Tongue (tissue), 2 donors: ENCODE measurements around the gene CREB5. TPM values are rescaled to one million over a fixed set of nuclear protein-coding genes. Genes with fewer than 3 reads are reported as not detected.
"Not testable (repeated sequence)": the region's sequence is repeated elsewhere in the genome, so short reads cannot be mapped to it uniquely, and the experiment has no call there.

ENCODE experiments used
- DNase-seq: peaks from one replicate; pipeline ENCODE4 v3.0.0-alpha.2; 2015
- total RNA-seq: library from RNA; depleted of rRNA; stranded (reverse); fragments of >200 nt; gene quantifications from one replicate; pipeline ENCODE4 v1.2.3, GENCODE V29; 2014

The CREB5 gene
- total RNA-seq, 1 donor from 2014 or later: 30.5 TPM

DNA sequence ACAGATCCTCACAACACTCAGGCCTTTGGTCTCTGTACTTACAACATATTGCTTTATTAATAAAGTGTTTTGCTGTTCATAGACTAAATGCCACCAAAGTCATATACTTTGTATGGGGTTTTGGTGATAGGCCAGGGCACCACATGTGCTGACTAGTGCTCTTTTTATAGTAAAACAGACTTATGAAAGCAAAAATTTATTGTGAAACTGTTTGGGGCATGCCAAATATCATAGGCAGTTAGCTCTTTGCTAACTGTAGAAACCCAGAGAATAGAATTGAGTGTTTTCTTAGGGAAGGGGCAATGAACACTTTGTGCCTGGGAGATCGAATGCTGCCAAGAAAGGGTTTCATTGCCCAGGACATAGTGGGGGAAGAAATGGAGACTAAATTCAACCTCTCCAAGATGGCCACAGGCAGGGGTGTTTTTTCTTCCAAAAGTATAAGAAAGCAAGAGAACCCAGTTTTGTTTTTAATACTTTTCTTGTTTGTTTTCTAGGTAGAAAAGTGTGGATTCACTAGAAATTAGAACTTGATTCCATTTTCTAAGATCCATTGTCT is 403.1 kb downstream of the CREB5 start:
- no peak for DNase-seq

DNA sequence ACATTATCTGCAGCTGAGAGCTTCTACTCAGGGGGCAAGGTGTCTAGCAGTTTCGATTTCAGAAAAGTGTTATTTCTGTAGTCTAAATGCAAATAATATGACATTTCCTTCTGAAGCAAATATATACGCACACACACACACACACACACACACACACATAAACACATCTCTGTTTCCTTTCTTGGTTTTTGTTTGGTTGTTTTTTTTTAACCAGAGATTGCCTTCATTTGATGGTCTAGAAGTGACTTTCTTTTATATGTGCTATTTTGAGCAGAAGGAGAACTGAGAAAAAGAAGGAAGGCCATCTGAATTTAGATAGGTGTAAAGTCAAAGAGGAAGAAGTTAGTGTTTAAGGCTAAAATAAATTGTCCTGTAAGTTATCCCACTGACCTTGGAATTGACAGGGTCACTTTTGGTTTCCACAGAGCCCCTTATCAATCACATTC is 403.6 kb downstream of the CREB5 start:
- no peak for DNase-seq

DNA sequence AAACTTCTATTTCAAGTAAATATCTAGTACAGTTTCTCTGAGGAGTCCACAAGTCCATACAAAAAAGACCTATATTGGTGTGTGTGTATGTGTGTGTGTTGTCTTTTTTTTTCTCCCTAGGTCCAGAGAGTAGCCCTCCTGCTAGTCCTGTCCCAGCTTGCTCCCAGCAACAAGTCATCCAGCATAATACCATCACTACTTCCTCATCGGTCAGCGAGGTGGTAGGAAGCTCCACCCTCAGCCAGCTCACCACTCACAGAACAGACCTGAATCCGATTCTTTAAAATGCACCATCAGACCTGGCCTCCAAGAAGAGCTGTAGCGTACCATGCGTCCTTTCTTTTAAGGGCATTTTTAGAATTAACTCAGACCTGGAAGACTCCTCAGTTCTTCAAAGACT is 406.7 kb downstream of the CREB5 start:
- no peak for DNase-seq

DNA sequence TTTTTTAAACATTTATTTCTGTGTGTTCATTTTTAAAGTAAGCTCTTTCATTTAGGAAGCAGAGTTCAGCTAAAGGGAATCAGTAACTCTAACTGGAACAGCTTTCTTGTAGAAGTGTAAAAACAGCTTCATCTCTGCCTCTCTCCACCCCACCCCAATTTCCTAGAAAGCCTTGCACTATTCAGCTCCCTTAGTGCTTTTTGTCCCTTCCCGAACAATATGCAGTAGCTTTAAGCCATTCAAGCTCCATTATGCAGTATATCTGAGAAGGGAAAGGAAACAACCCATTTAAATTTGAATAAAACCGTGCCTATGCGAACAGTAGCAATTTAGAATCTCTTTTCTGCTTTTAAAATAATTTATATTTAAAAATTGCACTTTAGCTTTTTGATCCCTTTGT is 411.3 kb downstream of the CREB5 start:
- no peak for DNase-seq

DNA sequence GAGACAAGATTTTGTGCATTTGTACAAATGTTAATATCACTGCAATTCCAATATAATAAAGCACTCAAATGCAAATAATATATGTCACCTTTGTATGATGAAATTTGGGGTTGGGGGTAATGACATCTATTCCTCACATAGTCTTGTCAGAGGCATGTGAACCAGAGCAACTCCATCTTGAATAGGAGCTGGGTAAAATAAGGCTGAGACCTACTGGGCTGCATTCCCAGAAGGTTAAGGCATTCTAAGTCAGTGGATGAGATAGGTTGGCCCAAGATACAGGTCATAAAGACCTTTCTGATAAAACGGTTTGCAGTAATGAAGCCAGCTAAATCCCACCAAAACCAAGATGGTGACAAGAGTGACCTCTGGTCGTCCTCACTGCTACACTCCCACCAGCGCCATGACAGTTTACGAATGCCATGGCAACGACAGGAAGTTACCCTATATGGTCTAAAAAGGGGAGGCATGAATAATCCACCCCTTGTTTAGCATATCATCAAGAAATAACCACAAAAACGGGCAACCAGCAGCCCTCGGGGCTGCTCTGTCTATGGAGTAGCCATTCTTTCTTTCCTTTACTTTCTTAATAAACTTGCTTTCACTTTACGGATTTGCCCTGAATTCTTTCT is 413.6 kb downstream of the CREB5 start:
- DNase-seq: not testable (repeated sequence)

DNA sequence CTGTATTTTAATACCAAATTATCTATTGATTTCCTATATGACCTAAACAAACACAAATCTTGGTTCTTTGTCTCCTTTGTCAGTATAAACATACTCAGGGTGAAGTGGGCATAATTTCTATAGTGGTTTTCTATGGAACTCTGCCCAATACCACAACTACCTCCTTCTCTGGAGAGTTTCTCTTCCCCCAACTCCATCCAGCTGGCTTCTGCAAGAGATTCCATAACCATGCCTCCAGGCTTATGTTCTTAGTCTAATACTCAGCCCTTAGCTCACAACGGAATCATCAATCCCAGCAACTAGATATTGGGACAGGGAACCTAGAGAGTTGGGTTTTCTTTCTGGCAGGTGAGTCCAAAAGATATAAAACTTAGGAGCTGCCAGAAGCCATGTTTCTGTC is 418.5 kb downstream of the CREB5 start:
- DNase-seq: no peak

DNA sequence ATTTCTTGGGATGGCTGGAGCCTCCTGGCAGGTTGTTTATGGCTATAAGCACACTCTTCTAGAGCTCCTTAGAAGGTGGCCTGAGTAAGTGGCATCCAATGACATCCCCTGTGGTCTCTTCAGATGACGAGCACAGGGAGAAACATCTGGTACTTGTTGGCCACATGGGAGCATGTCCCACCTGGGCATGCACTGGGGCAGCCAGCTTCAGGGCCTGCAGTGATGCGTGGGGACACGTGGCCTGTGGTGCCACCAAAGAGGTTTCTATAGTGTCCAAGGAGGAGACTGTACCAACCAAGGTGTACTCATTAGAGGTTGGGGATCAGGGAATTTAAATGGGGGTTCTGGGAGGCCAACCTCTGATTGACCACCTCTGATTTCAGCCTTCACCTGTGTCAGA is 420.4 kb downstream of the CREB5 start:
- no peak for DNase-seq

DNA sequence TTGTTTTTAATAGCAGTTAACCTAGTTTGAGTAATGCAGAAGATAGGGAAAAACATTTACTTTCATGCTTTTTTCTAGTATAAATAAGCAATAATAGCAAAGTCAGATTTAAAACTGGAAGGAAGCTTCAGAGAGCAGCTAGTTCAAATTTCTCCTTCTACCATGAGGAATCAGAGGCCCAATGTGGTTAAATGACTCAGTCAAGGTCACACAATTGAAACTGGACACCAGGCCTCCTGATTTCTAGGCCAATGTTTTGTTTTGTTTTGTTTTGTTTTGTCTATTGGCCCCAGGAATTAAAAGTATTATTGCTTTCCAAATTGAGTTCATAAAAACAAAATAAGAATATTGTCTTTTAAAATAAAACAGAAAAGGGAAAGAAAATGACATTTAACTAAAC is 423.5 kb downstream of the CREB5 start:
- no peak for DNase-seq

DNA sequence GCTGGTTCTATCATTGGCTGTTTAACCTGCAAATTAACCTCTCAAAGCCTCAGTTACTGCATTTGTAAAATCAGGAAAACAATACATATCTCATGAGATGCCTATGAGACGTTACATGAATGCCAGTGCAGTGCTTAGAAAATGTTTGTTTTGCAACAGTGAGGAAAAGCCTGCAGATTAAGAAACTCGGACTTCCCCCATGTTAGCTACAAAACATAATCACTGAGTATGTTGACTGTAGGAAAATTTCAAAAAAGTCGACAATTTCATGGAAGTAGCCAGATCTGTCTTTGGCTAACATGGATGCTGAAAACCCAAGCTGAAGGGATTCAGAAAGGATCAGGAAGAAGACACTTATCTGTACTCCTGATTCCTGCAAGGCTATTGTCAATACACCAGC is 424.4 kb downstream of the CREB5 start:
- DNase-seq: no peak

DNA sequence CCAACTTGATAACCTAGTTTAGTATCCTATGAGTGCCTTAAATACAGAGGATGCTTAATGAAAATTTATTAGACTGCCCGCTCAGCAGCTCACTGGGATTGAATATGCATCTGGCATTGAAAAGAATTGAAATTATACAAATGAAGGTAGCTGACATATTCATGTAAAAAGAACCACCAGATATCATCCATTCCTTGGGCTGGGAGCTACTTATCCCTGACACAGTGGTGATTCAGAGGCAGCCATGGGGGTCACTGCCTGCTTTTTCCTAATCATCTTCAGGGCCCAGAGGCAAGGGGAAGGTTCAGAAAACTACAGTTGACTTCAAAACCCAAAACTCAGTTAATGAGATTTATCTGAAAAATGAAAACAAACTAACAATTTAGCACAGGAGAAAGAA is 424.9 kb downstream of the CREB5 start:
- no peak for DNase-seq

DNA sequence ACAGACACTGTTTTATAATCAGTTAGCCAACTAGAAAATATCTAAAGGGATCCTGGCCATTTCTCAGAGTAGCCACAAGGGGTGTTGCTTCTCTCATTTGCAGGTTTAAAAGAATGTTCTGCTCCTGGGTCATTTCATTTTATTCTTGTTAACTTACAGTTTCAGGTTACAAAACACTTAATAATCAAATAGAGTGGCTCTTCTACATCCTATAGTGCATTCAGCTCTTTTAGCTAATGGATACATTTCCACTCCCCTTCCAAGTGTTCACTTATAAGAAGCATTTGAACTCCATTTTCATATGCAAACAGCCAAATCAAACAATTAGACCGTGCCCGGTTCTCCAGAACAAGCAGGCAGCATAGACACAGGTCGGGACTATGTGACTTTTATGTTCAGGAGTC is 428.3 kb downstream of the CREB5 start:
- DNase-seq: no peak

DNA sequence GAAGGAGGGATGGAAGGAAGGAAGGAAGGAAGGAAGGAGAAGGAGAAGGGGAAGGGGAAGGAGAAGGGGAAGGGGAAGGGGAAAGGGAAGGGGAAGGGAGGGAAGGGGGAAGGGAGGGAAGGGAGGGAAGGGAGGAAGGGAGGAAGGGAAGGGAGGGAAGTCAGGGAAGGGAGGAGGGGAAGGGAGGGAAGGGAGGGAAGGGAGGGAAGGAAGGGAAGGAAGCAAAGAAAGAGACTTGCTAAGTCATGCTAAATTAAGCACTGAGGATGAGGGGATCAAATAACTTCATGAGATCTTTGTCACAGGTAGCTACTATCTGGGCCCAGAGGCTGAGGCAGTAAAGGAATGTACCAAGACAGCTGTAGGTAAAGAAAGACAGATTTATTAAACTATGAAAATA is 429.4 kb downstream of the CREB5 start:
- no peak for DNase-seq

DNA sequence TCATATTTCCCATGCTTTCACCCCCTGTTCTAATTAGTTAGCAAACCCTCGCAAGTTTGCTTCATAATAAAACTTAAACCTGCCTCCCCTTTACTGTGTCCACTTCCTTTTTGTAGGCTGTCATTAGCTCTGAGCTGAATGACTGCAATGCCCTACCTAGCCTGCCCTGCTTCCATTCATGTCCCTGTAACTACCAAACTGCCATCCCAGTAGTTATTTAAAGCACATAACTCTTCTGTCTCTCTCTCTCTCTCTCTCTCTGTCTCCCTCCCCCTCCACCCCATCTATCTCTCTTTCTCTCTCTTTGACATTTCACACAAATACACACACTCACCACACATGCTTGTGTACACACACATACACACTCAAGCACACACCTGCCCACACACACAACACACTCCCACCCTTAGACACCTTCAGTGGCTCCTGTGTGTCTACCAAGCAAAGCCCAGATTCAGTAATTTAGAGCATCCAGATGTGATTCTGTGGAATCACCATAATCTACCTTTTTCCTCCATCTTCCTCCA is 430.5 kb downstream of the CREB5 start:
- no peak for DNase-seq

DNA sequence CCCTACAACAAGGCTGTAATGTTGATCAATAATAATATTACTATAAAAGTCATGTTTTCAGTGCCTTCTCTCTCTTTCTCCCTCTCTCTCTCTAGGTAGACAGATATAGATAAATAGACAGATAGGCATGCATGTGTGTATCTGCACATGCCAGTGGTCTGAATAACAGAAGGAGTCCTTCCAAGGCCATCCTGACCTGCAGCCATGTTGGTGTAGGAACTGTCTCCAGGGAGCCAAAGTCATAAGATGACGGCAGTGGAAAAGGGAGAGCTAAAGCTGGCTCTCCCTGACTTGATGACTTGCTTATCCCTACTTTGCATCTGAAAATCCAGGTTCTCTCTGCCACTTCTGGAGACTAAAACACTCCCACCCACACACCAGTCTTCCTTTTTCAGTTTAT is 432.8 kb downstream of the CREB5 start:
- no peak for DNase-seq

DNA sequence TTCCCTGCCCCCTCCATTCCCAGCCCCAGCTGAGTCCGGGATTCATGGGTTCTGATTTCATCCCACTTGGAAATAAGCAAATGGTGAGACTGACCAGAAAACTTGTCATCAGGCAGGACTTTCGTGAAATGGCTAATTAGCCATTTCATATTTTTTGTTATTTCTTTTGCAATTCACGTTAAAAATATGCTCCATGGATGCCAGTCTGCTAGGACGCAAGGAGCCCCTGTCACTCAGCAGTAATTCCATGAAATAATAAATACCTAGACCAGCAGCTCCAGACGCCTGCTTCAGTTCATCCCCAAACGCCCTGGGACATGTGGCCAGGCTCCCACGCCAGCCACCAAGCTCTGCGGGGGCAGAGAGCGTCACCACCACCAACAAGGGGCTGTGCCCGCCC is 434.9 kb downstream of the CREB5 start:
- DNase-seq: no peak

DNA sequence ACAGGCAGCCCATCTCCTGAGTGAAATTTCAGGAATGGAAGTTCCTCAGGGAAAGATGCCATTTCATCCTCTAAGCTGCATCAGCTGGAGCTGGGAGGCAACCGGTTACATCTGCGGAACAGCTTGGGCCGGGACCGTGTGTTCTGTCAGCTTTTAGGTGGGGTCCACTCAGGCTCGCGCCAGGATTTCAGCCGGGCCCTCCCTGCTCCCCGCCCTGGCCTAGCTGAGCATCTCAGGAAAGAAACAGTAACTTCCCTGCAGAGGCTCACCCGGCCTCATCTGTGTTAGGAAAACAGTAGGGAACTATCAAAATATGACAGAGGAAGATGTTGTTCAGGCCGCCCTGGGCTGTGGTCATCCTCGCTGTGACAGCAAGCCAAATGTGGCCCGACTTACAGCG is 435.4 kb downstream of the CREB5 start:
- DNase-seq: peak; percentile 56

DNA sequence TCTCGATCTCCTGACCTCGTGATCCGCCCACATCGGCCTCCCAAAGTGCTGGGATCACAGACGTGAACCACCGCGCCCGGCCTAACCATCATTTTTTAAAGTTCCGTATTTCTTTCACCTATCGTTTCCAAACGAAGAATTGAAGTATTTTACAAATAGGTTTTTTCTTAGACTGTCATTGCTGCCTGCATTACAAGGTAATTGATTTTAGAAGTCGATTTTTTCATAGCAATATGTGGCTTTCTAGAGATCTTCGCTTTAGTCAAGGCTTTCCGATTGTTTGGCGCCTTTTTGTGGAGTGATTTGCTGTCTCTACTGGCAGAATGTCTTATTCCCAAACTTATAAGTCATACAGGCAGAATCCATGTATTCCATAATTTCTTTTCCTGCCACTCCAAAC is 436.6 kb downstream of the CREB5 start:
- no peak for DNase-seq

DNA sequence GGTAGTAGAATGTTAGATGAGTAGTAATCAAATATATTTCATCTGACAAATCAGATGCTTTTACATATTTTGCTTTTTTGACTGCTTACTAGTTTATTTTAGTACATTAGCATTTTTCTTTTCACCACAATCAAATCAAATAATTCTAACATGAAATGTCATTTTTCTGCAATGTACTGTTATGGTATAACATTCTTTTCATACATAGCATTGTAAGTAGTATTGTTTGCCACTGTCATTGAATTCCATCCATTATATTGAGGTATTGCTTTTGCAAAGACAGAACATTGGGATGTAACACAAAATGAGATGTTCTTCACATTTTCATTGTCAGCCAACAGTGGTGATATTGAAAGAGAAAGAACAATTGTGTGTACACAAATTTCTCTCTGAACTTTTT is 438.4 kb downstream of the CREB5 start:
- DNase-seq: no peak

DNA sequence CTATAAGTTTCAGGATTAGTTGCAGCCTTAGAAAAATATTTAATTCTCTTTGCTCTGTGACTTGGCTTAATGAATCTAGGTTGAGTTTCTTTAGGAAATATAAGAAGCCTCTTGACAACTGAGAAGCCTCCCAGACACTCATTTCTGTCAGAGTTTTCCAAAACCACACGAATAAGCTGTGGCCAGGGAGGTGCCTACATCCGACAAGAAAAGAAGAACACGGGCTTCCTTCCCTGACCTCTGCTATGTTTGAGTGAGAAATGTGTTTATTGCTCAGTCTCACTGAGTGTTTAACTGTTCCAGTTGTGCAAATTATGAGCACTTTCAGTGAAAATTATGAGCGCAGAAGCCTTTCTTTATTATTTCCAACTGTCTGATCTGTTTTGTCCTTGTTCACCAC is 440.8 kb downstream of the CREB5 start:
- peak; percentile 51 for DNase-seq

DNA sequence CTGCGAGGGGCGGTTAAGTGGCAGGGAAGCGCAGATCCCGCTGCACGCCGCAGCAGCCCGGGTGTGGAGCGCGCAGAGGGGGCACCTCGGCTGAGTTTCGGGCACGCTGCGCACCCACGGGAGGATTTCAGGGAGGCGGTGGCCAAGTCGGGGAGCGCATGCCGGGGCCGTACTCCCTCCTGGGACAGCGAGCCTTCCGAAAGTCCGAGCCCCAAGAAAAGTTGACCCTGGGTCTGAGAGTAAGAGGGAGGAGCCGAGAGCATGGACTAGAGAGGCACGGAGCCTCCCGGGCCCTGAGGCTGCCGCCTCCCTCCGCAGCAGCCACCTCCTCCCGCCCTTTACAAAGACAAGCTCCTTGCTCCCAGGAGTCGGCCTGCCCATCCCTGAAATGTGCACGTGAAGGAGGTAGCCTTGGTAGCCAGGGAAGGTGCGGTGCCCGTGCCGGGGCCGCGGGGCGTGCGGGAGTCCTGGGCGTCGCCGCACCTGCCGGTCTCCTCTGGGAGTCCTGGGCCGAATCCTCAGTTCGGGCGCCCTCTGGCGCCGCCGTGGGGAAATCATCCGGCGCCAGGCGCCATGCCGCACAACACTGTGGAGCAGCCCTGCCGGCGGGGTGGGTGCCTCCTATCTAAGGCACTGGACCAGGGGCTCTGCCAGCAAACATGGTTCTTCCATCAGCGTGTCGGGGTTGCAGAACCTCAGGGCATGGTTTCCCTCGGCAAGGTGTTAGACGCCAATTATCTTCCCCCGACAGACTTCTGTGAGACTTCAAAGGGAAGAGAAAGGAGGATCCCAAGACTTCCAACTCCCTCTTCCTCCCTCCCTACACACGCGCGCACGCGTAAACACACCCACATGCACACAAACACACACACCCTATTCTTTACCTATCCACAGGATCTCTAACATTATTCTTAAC is 441.8 kb downstream of the CREB5 start:
- DNase-seq: peak; percentile 87

DNA sequence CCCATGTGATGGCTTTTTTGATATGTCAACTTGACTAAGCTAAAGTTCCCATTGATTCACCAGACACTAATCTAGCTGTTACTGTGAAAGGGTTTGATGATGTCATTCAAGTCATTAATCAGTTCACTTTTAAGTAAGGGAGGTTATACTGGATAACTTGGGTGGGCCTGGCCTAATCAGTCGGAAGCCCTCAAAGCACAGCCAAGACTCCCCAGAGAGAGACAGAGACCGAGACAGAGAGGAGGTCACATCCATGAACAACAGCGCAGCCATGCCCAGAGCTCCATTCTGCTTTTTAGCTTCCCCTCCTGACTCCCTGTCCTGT is 442.4 kb downstream of the CREB5 start:
- no peak for DNase-seq

DNA sequence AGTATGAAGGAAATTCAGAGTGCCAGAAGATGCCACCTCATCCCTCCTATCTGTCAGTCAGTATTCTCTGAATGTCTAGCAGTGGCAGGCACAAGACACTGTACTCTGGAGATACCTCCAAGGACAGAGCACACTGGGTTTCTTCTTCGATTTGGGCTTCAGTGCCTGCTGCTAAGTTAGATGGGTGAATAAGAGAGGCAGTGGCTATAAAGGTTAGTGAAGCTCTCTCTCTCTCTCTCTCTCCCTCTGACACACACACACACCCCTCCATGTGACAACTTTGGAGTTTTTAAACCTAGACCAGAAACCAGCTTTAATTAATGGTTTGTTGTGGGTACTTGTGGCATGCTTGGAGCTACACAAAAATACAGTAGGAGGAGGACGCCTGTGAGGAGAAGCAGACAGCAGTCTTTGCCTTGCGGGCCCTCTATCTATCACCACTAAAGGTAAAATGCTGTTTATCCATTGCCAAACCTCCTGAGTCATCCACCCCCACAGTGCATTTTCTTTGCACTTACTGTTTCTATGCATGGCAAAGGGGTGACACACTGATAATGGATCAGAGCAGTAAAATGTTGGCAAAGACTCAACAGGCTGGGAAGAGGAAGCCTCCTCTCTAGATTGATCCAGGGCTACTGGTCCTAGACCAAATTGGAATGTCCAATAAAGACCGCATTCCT is 443.4 kb downstream of the CREB5 start:
- no peak for DNase-seq

DNA sequence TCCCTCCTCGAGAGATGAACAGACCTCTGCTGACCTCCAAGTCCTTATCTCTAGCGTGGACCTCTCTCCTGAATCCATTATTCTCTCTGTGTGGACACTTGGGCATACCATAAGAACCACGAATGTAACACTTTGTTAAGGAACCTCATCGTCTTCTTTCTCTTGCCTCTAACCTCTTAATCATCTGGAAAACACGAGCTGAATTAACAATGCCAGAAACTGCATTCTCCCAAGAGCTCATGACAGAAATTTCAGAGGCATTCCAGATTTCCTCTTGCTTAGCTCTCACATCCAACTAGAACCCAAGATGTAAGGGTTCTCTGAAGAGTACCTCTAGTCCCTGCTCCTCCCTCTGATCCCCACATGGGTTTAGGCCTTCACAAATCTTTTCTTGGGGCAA is 444.3 kb downstream of the CREB5 start:
- no peak for DNase-seq
